OCI-LY1 (cell line): ENCODE measurements around the gene KBTBD13.

Source experiments
- H2AFZ ChIP-seq: fragments of 200-600 bp; sonication (generic), shearing (Covaris generic); 2 replicates; pipeline ENCODE4 v1.6.0; 2014; ENCODE audit warnings: antibody characterized with exemption, mild to moderate bottlenecking, low read length
- H3F3A ChIP-seq: fragments of 200-600 bp; sonication (generic), shearing (Covaris generic); 2 replicates; pipeline ENCODE4 v1.6.0; 2014; ENCODE audit warnings: mild to moderate bottlenecking, antibody characterized with exemption, low read length, moderate library complexity; ENCODE audit not compliant: insufficient read depth
- H3K27ac ChIP-seq: fragments of 200-600 bp; sonication (generic); 2 replicates; pipeline ENCODE4 v1.5.1; 2014; ENCODE audit warnings: low read length, mixed run types, mild to moderate bottlenecking, low read depth; ENCODE audit not compliant: poor library complexity, severe bottlenecking
- H3K27me3 ChIP-seq: fragments of 200-600 bp; sonication (generic); 2 replicates; pipeline ENCODE4 v1.6.0; 2014; ENCODE audit warnings: antibody characterized with exemption, mild to moderate bottlenecking, low read length, moderate library complexity; ENCODE audit not compliant: insufficient read depth
- H3K36me3 ChIP-seq: fragments of 200-600 bp; sonication (generic); 2 replicates; pipeline ENCODE4 v1.6.1; 2014; ENCODE audit warnings: mild to moderate bottlenecking, antibody characterized with exemption, low read length, moderate library complexity, mixed read lengths; ENCODE audit not compliant: insufficient read depth
- H3K4me1 ChIP-seq: fragments of 200-600 bp; sonication (generic); 2 replicates; pipeline ENCODE4 v1.5.1; 2014; ENCODE audit warnings: mild to moderate bottlenecking, low read length, moderate library complexity; ENCODE audit not compliant: insufficient read depth, severe bottlenecking
- H3K4me2 ChIP-seq: fragments of 200-600 bp; sonication (generic), shearing (Covaris generic); 2 replicates; pipeline ENCODE4 v1.6.1; 2014; ENCODE audit warnings: low read length
- H3K4me3 ChIP-seq: fragments of 200-600 bp; sonication (generic); 2 replicates; pipeline ENCODE4 v1.5.1; 2014; ENCODE audit warnings: low read length, low read depth, mild to moderate bottlenecking, mixed read lengths; ENCODE audit not compliant: poor library complexity, severe bottlenecking
- H3K79me2 ChIP-seq: fragments of 200-600 bp; shearing (Covaris generic); 2 replicates; pipeline ENCODE4 v1.6.1; 2016; ENCODE audit warnings: mixed run types, low read length, mixed read lengths; ENCODE audit not compliant: insufficient read depth
- H3K9ac ChIP-seq: fragments of 200-600 bp; sonication (generic), shearing (Covaris generic); 2 replicates; pipeline ENCODE4 v1.6.1; 2014; ENCODE audit warnings: mild to moderate bottlenecking, low read length, mixed read lengths
- H3K9me2 ChIP-seq: fragments of 200-600 bp; sonication (generic), shearing (Covaris generic); 2 replicates; pipeline ENCODE4 v1.6.1; 2014; ENCODE audit warnings: low read depth, mild to moderate bottlenecking, low read length, mixed read lengths
- H3K9me3 ChIP-seq: fragments of 200-600 bp; shearing (Covaris generic); 2 replicates; pipeline ENCODE4 v1.6.1; 2014; ENCODE audit warnings: low read length, mixed read lengths
- H4K20me1 ChIP-seq: fragments of 200-600 bp; sonication (generic), shearing (Covaris generic); 2 replicates; pipeline ENCODE4 v1.6.0; 2016; ENCODE audit warnings: mild to moderate bottlenecking, low read length; ENCODE audit not compliant: insufficient read depth
- EZH2 ChIP-seq: fragments of 200-600 bp; sonication (generic), shearing (Covaris generic); IDR thresholded peaks from 2 replicates; pipeline ENCODE4 v1.8.0; 2017; ENCODE audit warnings: borderline replicate concordance, mixed run types, mild to moderate bottlenecking, antibody characterized with exemption, low read length, moderate library complexity, mixed read lengths
- TF ChIP-seq, protein P1 (sequence below): fragments of 200-600 bp; sonication (generic), shearing (Covaris generic); IDR thresholded peaks from 2 replicates; pipeline ENCODE4 v1.5.1; 2017; ENCODE audit warnings: mild to moderate bottlenecking, antibody characterized with exemption, low read length, moderate library complexity, mixed read lengths

Gene KBTBD13

DNA sequence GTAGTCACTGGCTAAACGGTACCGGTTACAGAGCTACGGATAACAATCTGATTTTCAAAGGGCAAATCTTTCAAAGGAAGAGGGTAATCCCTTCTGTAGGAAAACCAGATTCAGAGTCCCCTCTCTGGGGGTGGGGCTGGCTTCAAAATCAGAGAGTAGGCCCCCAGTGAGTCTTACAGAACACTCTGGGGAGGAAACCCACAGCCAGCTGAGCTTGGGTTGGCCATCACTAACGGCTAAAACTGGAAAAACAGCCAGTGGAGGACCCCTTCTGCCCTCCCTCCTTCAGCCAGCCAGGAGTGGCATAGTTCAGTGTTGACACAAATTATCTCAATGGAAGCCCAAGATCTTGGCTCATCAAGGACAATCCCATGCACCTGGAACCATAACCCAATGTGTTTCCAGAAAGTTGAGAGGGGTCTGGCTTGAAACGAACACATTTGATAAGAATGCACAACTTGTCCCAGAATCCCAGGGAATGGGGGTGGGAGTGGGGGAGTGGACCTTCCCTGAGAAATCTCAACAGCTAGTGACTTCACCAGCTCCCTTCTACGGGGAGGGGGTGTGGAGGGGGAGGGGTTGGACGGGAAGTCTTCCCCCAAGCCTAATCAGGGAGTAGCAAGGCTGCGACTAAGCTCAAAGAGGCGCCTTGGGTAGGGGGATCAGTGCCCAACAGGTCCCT lies 9.8 kb upstream of the KBTBD13 start:
- Histone ChIP-seq H3K79me2 (no peaks in the 10 kb centered on the region), H3F3A (no peaks in the 10 kb centered on the region), H3K4me2 (no peak overlapping the region), H3K9ac (no peak overlapping the region), H3K27me3 (peaks cover 3% of the 10 kb centered on the region; the same call in 1 of the 2 replicates), H3K9me2 (no peaks in the 10 kb centered on the region), H4K20me1 (no peaks in the 10 kb centered on the region), H3K4me1 (no peaks in the 10 kb centered on the region), H3K36me3 (no peaks in the 10 kb centered on the region), H2AFZ (no peak overlapping the region), H3K9me3 (no peaks in the 10 kb centered on the region), H3K4me3 (no peak overlapping the region), H3K27ac (no peak overlapping the region)
- TF ChIP-seq, protein P1, sequence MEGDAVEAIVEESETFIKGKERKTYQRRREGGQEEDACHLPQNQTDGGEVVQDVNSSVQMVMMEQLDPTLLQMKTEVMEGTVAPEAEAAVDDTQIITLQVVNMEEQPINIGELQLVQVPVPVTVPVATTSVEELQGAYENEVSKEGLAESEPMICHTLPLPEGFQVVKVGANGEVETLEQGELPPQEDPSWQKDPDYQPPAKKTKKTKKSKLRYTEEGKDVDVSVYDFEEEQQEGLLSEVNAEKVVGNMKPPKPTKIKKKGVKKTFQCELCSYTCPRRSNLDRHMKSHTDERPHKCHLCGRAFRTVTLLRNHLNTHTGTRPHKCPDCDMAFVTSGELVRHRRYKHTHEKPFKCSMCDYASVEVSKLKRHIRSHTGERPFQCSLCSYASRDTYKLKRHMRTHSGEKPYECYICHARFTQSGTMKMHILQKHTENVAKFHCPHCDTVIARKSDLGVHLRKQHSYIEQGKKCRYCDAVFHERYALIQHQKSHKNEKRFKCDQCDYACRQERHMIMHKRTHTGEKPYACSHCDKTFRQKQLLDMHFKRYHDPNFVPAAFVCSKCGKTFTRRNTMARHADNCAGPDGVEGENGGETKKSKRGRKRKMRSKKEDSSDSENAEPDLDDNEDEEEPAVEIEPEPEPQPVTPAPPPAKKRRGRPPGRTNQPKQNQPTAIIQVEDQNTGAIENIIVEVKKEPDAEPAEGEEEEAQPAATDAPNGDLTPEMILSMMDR = no peak
- TF ChIP-seq EZH2 = no peak

DNA sequence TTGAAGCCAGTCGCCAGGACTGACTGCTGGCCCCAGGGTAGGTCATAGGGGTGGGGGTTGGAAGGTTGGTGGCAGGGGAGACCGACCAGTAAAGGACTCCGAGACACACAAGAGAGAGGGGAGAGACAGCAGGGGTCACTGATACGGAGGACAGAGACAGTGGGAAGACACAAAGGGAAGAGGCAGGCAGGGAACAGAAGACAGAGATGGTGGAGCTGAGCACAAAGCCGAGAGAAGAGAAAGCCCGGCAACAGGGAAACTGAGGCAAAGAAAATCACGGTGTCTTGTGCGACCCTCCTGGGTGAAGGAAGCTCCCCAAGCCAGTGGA lies 9.3 kb upstream of the KBTBD13 start:
- TF ChIP-seq EZH2 = no peak
- TF ChIP-seq, protein P1 = no peak
- Histone ChIP-seq H3F3A (no peaks in the 10 kb centered on the region), H3K79me2 (no peaks in the 10 kb centered on the region), H3K9me2 (no peaks in the 10 kb centered on the region), H3K4me2 (no peak overlapping the region), H3K4me1 (no peaks in the 10 kb centered on the region), H3K9ac (no peak overlapping the region), H3K27me3 (peaks cover 3% of the 10 kb centered on the region; the same call in 1 of the 2 replicates), H2AFZ (no peak overlapping the region), H3K36me3 (no peaks in the 10 kb centered on the region), H3K27ac (no peak overlapping the region), H3K4me3 (no peak overlapping the region), H3K9me3 (no peaks in the 10 kb centered on the region), H4K20me1 (no peaks in the 10 kb centered on the region)

DNA sequence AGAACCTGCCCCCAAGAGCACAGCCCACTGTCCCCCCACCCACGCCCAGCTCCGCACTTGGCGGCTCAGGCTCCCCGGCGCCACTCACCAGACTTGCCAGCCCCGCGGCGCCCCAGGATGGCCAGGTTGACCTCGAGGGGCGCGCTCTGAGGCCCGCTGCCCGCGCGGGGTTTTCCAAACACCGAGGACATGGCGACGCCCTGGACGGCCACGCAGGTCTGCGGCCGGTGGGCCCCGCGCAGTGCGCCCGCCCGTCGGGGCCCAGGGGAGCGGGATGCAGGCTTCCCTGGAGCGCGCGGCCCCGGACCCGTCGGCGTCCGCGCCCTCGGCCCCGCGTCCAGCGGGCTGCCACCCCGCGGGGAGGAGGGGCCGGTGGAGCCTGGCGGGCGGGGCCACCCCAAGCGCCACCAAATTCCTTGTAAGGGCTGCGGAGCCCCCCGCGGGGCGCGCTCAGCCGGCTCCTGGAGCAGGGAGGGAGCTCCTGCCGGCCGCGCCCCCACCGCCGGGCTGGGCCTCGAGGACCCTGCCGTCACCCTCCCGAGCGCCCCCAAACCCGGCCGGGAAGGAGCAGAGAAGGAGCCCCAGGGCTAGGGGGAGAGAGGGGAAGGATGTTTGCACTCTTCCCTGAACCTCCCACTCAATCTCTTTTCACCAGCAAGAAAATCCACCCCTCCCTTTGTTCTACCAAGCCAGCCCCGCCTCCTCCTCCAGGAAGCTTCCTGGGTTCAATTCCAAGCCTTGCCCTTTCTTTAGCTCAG lies 8.7 kb upstream of the KBTBD13 start, which contains the start of gene RASL12:
Gene RASL12, minus strand, starts transcription at position 347 of the 758 bp plus-strand sequence. Its CDS starts 156 bp downstream, at position 191.
- no peaks in the 10 kb centered on the region for H3K36me3 ChIP-seq
- H3K9me3 ChIP-seq = no peaks in the 10 kb centered on the region
- no peaks in the 10 kb centered on the region for H3K4me1 ChIP-seq
- no peaks in the 10 kb centered on the region for H3K9me2 ChIP-seq
- H3K79me2 ChIP-seq = no peaks in the 10 kb centered on the region
- H3K27ac ChIP-seq = no peak within 1 kb of the TSS
- no peaks in the 10 kb centered on the region for H4K20me1 ChIP-seq
- H2AFZ ChIP-seq = no peak within 1 kb of the TSS
- no peak for TF ChIP-seq EZH2
- TF ChIP-seq, protein P1 = no peak
- H3K9ac ChIP-seq = no peak within 1 kb of the TSS
- H3K27me3 ChIP-seq = peaks cover 3% of the 10 kb centered on the region
- H3K4me3 ChIP-seq = no peak within 1 kb of the TSS
- H3F3A ChIP-seq = no peaks in the 10 kb centered on the region
- H3K4me2 ChIP-seq = no peak within 1 kb of the TSS
